HG02884 (cell line): ENCODE results near the gene ATP6V0D1.

Experiments used
- ATAC-seq: cut with Tn5 transposase; IDR thresholded peaks from one replicate; pipeline ENCODE4 v1.9.1; 2021; ENCODE audit warnings: mild to moderate bottlenecking, moderate library complexity; ENCODE audit not compliant: unreplicated experiment

The ATP6V0D1 gene

DNA sequence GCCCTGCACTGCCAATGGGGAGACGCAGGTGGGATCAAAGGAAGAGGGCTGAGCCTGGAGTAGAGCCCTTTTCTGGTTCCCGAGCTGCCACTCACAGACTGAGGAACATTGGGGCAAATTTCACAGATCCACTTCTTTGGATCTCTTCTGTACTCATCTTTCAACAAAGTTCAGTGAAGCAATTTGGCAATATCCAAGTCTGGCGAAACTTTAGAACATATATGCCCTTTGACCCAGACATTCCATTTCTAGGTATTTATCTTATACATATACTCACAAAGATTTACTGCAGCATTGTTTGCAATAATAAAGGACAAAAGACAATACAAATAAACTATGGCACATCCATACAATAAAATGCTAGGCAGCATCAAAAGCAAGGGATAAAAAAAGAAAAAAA, 69.6 kb downstream of the ATP6V0D1 start:
- no peak for ATAC-seq

GRCh38 chr16:67409631-67410030, 71.3 kb downstream of the ATP6V0D1 start:
- no peak for ATAC-seq

DNA sequence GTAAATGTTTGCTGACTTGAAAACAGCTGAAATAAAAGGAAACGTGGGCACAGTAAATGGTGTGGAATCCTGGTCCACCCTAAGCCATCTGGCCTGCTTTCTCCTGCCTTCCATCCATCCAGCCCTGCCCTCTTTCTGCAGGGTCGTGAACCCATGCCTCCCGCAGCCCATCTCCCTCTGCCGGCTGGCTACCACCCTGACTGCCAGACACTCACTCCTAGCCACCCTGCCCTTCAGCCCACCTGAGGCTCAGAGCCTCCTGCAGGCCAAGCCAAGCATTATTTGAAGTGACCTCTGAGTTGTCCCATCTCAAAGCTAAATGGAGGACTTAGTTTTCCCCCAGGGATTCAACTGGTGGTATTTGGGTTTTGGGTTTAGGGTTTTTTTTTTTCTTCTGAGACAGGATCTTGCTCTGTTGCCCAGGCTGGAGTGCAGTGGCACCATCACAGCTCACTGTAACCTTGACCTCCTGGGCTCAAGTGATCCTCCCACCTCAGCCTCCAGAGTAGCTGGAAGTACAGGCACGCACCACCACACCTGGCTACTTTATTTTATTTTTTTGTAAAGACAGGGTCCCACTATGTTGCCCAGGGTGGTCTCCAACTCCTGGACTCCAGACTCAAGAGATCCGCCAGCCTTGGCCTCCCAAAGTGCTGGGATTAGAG, 73.0 kb downstream of the ATP6V0D1 start:
- ATAC-seq = no peak

DNA sequence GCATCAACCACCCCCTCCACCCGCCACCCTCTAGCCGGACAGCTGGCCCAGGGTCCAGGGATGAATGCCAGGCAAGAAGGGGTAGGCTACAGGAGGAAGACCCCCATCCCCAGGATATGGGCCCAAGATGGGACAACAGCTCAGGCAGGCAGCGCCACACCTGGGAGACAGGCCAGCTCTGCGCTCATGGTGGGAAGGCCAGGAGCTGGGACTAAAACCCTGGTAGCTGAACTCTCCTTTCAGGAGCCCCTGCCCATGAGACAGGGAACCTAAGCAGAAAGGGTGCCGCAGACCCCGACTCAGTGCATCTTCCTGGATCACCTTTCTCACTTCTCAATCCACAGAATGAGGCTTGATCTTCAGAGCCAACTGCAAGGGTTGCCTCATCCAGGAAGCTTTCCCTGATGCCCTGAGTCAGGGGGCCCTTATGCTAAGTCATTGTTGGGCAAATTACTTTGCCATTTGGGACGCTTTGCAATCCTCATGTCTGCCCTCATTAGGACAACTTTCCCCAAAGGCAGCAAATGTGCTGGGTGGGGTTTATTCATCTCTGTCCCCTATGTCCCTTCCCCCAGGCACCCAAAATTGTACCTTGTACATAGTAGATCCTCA, 73.7 kb downstream of the ATP6V0D1 start:
- ATAC-seq = no peak

DNA sequence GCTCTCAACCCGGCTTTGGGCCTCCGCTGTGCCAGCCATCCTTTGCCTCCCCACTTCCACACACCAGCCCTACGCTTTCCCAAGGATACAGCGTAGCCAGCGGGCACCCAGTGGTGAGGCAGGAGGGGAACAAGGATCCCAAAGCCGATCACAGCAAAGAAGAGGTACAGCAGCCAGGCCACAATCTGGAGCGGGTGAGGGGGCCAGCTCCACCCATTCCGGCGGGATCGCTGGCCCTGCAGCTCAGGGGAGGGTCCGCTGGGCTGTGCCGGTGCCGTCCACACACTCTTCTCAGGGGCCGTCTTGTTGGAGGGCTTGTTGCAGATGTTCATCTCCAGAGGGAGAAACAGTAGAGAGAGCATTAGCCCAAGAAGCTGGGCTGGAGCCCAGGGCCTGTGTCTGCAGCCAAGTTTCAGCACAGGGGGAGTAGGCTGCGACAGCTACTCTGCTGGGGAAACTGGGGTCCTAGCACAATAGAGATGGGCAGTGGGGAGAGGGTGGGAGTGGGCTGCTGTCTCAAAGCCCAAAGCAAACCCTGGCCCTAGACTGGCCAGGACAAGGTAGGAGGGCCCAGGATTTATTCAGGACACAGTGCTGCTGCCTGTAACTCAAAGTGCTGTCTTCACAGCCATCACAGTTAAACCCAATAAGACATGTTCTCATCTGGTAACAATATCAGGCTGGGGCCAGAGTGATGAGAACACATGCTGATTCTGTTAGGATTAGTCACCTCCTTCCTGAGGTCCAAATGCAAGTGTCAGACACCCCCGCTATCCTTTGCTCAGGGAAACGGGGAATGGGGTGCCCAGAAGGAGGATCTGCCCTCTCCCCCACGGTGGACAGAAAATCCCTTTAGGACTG, 74.6 kb downstream of the ATP6V0D1 start:
- ATAC-seq = no peak

DNA sequence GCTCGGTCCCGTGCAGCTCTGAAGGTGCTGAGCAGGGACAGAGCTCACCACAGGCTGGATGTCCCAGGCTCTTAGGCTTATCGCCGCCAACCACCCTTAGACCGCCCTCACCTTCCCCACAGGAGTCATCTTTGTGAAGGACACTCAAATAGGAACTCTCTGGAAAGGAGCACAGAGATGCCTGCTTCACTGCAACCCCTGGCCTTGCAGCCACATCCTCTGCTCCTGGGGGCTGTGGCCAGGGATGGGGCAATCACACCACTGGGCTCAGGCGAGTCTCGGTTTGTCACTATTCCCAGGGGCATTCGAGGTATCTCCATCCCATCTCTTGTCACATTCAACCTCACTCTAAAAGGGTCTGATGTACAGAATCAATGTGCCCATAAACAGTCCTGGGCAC, 75.6 kb downstream of the ATP6V0D1 start:
- ATAC-seq = no peak

- ATAC-seq = no peak
Measured at GRCh38 chr16:67404740-67405226, 76.2 kb downstream of the ATP6V0D1 start.

DNA sequence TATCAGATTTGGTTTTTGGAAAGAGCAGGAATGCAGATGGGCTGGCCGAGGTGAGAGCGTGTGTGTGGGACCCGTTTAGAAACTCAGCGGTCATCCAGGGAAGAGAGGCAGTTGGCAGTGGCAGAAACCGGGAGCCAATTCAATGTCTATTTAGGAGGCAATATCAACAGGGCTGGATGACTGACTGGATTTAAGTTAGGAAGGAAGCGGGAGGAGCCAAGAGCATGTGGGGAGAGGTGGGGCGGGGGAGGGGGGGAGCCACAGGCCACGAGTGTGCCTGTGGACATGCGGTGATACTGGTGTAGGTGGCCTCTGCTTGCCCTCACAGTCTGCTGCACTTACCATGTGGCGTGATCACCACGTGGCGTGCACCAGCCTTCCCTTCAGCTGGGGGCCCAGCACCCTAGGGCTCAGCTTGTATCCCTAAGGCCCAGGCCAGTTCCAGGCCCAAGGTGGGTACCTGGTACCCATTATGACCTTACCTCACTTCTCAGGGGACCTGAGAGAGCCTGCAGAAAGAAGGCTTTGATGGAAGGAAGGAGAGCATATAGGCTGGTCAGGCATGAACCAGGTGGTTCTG, 76.9 kb downstream of the ATP6V0D1 start:
- ATAC-seq = no peak

- no peak for ATAC-seq
Measured at GRCh38 chr16:67400901-67401300, 80.1 kb downstream of the ATP6V0D1 start.

- ATAC-seq = no peak
Measured at GRCh38 chr16:67399749-67400704, 80.9 kb downstream of the ATP6V0D1 start.

DNA sequence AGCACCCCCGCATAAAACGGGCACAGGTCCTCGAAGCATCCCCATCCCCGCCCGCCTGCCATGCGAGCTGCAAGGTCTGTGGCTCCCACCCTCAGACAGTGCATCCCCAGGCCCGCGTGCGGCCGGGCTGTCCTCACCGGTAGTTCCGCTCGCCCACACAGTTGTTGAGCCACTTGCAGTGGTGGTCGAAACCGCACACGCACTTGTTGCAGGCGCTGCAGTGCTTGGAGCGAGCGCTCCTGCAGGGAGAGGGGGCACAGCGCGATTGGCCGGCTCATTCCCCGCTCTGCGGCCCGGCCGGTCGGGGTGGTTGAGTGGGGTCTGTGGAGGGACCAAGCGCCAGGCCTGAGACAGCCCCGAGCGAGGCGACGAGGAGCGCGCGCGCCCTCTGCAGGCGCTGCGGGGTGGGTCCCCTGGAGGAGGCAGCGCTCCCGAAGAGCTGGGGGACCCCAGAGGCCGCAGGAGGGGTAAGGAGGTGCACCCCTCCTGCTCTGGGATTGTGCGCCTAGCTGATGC, 81.7 kb downstream of the ATP6V0D1 start:
- ATAC-seq = no peak

GRCh38 chr16:67398546-67399217, 82.3 kb downstream of the ATP6V0D1 start:
- ATAC-seq = no peak

DNA sequence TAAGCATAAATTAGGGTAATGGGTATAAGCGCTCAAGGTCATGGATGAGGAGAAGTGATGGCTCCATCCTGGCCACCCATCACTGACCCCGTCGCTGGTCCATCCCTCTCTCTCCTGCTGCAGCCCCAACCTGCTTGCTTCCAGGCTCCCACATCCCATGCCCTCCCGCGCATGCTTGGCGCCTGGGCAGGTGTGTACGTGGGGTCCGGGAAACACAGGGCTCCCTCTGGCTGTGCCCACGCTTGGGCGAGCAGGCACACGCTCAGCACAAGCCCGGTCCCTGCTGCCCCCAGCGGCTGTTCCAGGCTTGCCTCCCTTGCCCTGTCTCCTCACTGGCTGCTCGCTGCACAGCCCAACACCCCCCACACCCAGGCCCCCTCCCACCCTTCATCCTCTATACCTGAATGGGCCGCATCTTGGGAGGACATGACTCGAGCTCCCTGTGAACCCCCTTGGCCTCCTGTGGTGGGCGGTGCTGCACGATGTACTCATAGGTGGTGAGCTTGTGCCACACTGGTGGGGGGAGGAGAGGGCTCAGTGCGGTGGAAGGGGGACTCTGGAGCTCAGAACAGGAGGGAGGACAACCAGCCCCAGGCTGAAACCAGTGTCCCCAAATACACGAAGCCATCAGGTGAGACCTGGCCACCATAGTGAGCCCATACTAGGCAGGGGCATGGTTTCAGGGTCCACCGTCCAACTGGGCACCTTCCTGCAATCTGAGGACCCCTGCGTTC, 83.0 kb downstream of the ATP6V0D1 start:
- ATAC-seq = no peak

- no peak for ATAC-seq
Measured at GRCh38 chr16:67397036-67397801, 83.7 kb downstream of the ATP6V0D1 start.

GRCh38 chr16:67396159-67397035, 84.6 kb downstream of the ATP6V0D1 start:
- ATAC-seq = no peak

GRCh38 chr16:67395458-67396158, 85.3 kb downstream of the ATP6V0D1 start:
- ATAC-seq = no peak

DNA sequence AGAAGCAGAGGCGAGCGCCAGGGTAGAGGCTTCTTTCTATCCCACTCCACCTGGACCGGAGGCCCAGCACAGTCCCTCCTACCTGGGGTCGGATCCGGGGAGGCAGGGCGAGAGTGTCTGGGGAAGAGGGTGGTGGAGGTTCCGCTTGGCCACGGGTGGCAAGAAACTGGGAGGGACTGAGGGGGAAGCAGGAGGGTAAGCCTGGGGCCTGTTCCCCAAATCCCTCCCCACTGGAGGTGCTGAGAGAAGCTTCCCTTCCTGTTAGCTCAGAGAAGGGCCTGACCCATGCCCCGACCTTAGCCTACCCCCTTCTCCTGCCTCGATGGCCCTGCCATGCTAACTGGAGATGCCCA, 85.9 kb downstream of the ATP6V0D1 start:
- ATAC-seq = no peak
